Endothelial cell of umbilical vein (primary cell): ENCODE measurements around the gene AQP1. TPM values are rescaled to one million over a fixed set of nuclear protein-coding genes. Genes with fewer than 3 reads are reported as not detected.

Source experiments
- BruUV-seq: library from RNA; stranded (reverse); fragments of 400-500 nt; replicated peaks from 2 replicates; lab custom pipeline; 2021; lab: Mats Ljungman, UMichigan
- CTCF ChIA-PET: fragments of 300-600, 350-600 bp; sonication (Branson Sonifier 250); formaldehyde crosslinking; loops from one replicate; lab custom pipeline; 2021; ENCODE audit warnings: antibody characterized with exemption, inconsistent platforms; lab: Charles Lee
- POLR2A ChIA-PET: fragments of 300-600, 350-600 bp; sonication (Branson Sonifier 250); formaldehyde crosslinking; loops from one replicate; lab custom pipeline; 2021; ENCODE audit warnings: antibody characterized with exemption, inconsistent platforms; lab: Charles Lee
- DNase-seq: peaks from one replicate; pipeline ENCODE4 v3.0.0-alpha.2; 2011; ENCODE audit warnings: low read depth, low spot score
- FAIRE-seq: peaks from 2 replicates; lab custom pipeline; 2011; peaks lifted over from hg19 to GRCh38; lab: Jason Lieb, UNC
- H2AFZ ChIP-seq: 2 replicates; pipeline ENCODE4 v1.6.0; 2012; ENCODE audit warnings: low read depth, low read length, control low read depth, inconsistent platforms
- H3K27ac ChIP-seq: 2 replicates; pipeline ENCODE4 v1.5.1; 2011; ENCODE audit warnings: low read depth, mild to moderate bottlenecking, control low read depth, low read length, moderate library complexity; ENCODE audit not compliant: insufficient read depth
- H3K27me3 ChIP-seq, 2 experiments: 2 replicates each; pipeline versions ENCODE4 v1.6.0 to v1.6.1; 2011; ENCODE audit warnings: low read length in 2 of 2, mixed read lengths in 1 of 2; ENCODE audit not compliant: control insufficient read depth in 2 of 2, insufficient read depth in 2 of 2
- H3K36me3 ChIP-seq, 2 experiments: 2 replicates in 1 of 2; 3 replicates in 1 of 2; pipeline ENCODE4 v1.5.1; 2011; ENCODE audit warnings: low read length in 2 of 2, mild to moderate bottlenecking in 1 of 2, moderate library complexity in 1 of 2; ENCODE audit not compliant: control insufficient read depth in 2 of 2, insufficient read depth in 2 of 2; ENCODE audit errors: extremely low read depth in 1 of 2
- H3K4me1 ChIP-seq: 3 replicates; pipeline ENCODE4 v1.5.1; 2011; ENCODE audit warnings: mild to moderate bottlenecking, low read length; ENCODE audit not compliant: control insufficient read depth, insufficient read depth; ENCODE audit errors: extremely low read depth
- H3K4me2 ChIP-seq: 2 replicates; pipeline ENCODE4 v1.6.1; 2011; ENCODE audit warnings: low read length, control low read depth, mixed read lengths; ENCODE audit not compliant: insufficient read depth
- H3K4me3 ChIP-seq, 3 experiments: fragments of 200-600 bp in 1 of 3; sonication (generic), shearing (Covaris generic) in 1 of 3; replicated peaks in 1 of 3; 2 replicates each; pipeline ENCODE4 v1.5.1; 2011 to 2016; ENCODE audit warnings: control low read depth in 3 of 3, low read length in 3 of 3, mild to moderate bottlenecking in 2 of 3, inconsistent platforms in 1 of 3, low read depth in 1 of 3, moderate library complexity in 1 of 3; ENCODE audit not compliant: insufficient read depth in 1 of 3
- H3K79me2 ChIP-seq: 2 replicates; pipeline ENCODE4 v1.6.0; 2012; ENCODE audit warnings: low read length, inconsistent platforms; ENCODE audit not compliant: control insufficient read depth, insufficient read depth
- H3K9ac ChIP-seq: replicated peaks from 2 replicates; pipeline ENCODE3; 2011; ENCODE audit warnings: low read length, control low read depth; ENCODE audit not compliant: insufficient read depth; ENCODE audit errors: extremely low read depth
- H3K9me1 ChIP-seq: replicated peaks from 3 replicates; pipeline ENCODE4 v1.6.0; 2011; ENCODE audit warnings: mild to moderate bottlenecking, low read length; ENCODE audit not compliant: control insufficient read depth, insufficient read depth; ENCODE audit errors: extremely low read depth
- H3K9me3 ChIP-seq: replicated peaks from 2 replicates; pipeline ENCODE4 v1.5.1; 2012; ENCODE audit warnings: low read length, inconsistent platforms; ENCODE audit not compliant: control insufficient read depth, insufficient read depth
- H4K20me1 ChIP-seq: replicated peaks from 2 replicates; pipeline ENCODE3; 2011; ENCODE audit warnings: mild to moderate bottlenecking, low read length; ENCODE audit not compliant: control insufficient read depth, insufficient read depth; ENCODE audit errors: extremely low read depth
- EZH2 ChIP-seq: IDR thresholded peaks from 2 replicates; pipeline ENCODE4 v1.6.1; 2012; ENCODE audit warnings: borderline replicate concordance, low read depth, mild to moderate bottlenecking, moderate library complexity, low read length, inconsistent platforms; ENCODE audit not compliant: severe bottlenecking
- FOS ChIP-seq: IDR thresholded peaks from 2 replicates; pipeline ENCODE4 v1.6.1; 2011; ENCODE audit warnings: mild to moderate bottlenecking, low read length, moderate library complexity, borderline replicate concordance; ENCODE audit not compliant: insufficient read depth
- GATA2 ChIP-seq: IDR thresholded peaks from 2 replicates; pipeline ENCODE4 v1.7.0; 2011; ENCODE audit warnings: low read depth, mild to moderate bottlenecking, moderate library complexity, mixed read lengths, low read length; ENCODE audit not compliant: insufficient read length, insufficient read depth
- JUN ChIP-seq: IDR thresholded peaks from 2 replicates; pipeline ENCODE4 v1.6.1; 2011; ENCODE audit warnings: borderline replicate concordance, low read depth; ENCODE audit not compliant: insufficient read length, insufficient read depth
- MYC ChIP-seq: IDR thresholded peaks from one replicate; pipeline ENCODE4 v1.6.1; 2011; ENCODE audit warnings: mild to moderate bottlenecking, low read depth, low read length
- POLR2A ChIP-seq: IDR thresholded peaks from 2 replicates; pipeline ENCODE4 v1.6.1; 2012; ENCODE audit warnings: low read depth, mild to moderate bottlenecking, control low read depth, low read length
- POLR2AphosphoS5 ChIP-seq: IDR thresholded peaks from 2 replicates; pipeline ENCODE4 v1.6.1; 2012; ENCODE audit warnings: low read depth, mild to moderate bottlenecking, control low read depth, low read length, moderate library complexity; ENCODE audit not compliant: insufficient read depth
- dilution Hi-C: fragments of 300-500 bp; cut with MboI; formaldehyde crosslinking; loops from one replicate; pipeline ENCODE4 v1.15.0; 2019; ENCODE audit warnings: low sequenced_read_pairs; ENCODE audit not compliant: extremely low pct_ligation_motif_present
- intact Hi-C: fragments of 100-400 bp; cut with micrococcal nuclease; formaldehyde crosslinking; loops from one replicate; pipeline ENCODE4 v1.10.0; 2022
- polyA plus RNA-seq, 4 experiments: library from polyadenylated mRNA; depleted of rRNA in 3 of 4; stranded (reverse) in 3 of 4; unstranded in 1 of 4; fragments of >200 nt; gene quantifications; 2 replicates each; pipeline versions ENCODE4 v1.2.1 to v1.2.3, GENCODE V29; 2011 to 2012; ENCODE audit warnings: missing spikeins in 1 of 4
- total RNA-seq: library from RNA; stranded (reverse); gene quantifications from 2 replicates; pipeline ENCODE4 v1.2.3, GENCODE V29; 2021
- TF ChIP-seq, protein P1 (sequence below): IDR thresholded peaks from 2 replicates; pipeline ENCODE4 v1.6.1; 2011; ENCODE audit not compliant: insufficient read depth, insufficient read length
- TF ChIP-seq, protein P2 (sequence below), 2 donors: IDR thresholded peaks; 1 replicate in 1 of 2; 2 replicates in 1 of 2; pipeline ENCODE4 v1.5.1; 2011; ENCODE audit warnings: low read length in 2 of 2, mild to moderate bottlenecking in 2 of 2, moderate library complexity in 2 of 2, control low read depth in 1 of 2, inconsistent platforms in 1 of 2, low read depth in 1 of 2; ENCODE audit not compliant: insufficient read depth in 1 of 2; ENCODE audit errors: extremely low read depth in 1 of 2

AQP1 gene
- total and polyA plus RNA-seq, 2 donors (not counting 3 experiments of a cell fraction or from before 2014, with no cell fraction given), result 11.7 to 15.9 TPM

DNA sequence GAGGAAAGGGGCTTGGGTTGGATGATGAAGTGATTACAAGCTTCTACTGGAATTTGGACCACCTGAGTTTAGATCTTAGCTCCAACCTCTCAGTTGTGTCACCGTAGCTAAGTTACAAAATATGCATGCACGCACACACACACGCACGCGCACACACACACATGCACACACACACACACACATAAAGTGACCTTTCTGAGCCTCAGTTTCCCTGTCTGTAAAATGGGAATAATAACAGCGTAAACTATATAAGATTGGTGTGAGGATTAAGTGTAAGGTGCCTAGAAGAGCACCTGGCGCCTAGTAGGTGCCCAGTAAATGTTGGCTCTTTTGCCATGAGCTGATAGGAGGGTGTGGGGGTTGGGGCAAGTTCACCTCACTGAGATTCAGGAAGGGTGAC, 12.6 kb upstream of the AQP1 start:
- no peak overlapping the region for H3K9ac ChIP-seq
- H3K9me1 ChIP-seq, result no peaks in the 10 kb centered on the region
- dilution Hi-C loops (no loop called here), intact Hi-C loops (no loop called here)
- no peak overlapping the region for H3K4me3 ChIP-seq
- ChIA-PET CTCF (interaction anchor here (1.0 to 1.8 kb wide), 6 partner anchors 9 to 224 kb away, joined by 3 to 7 read pairs (median 4); no protein-coding TSS in a partner anchor), POLR2A (no interaction called here)
- H3K79me2 ChIP-seq, result no peaks in the 10 kb centered on the region
- no TSS peak for BruUV-seq
- no peak overlapping the region for H3K4me2 ChIP-seq
- H4K20me1 ChIP-seq, result no peaks in the 10 kb centered on the region
- no peaks in the 10 kb centered on the region for H3K36me3 ChIP-seq
- H3K4me1 ChIP-seq, result peaks cover 15% of the 10 kb centered on the region
- FAIRE-seq, result no peak
- DNase-seq, result no peak
- no peak for TF ChIP-seq FOS
- TF ChIP-seq, protein P1, sequence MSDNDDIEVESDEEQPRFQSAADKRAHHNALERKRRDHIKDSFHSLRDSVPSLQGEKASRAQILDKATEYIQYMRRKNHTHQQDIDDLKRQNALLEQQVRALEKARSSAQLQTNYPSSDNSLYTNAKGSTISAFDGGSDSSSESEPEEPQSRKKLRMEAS, result no peak
- TF ChIP-seq POLR2A, result no peak
- TF ChIP-seq JUN, result no peak
- TF ChIP-seq GATA2, result no peak
- TF ChIP-seq MYC, result no peak
- no peak for TF ChIP-seq POLR2AphosphoS5
- TF ChIP-seq, protein P2, sequence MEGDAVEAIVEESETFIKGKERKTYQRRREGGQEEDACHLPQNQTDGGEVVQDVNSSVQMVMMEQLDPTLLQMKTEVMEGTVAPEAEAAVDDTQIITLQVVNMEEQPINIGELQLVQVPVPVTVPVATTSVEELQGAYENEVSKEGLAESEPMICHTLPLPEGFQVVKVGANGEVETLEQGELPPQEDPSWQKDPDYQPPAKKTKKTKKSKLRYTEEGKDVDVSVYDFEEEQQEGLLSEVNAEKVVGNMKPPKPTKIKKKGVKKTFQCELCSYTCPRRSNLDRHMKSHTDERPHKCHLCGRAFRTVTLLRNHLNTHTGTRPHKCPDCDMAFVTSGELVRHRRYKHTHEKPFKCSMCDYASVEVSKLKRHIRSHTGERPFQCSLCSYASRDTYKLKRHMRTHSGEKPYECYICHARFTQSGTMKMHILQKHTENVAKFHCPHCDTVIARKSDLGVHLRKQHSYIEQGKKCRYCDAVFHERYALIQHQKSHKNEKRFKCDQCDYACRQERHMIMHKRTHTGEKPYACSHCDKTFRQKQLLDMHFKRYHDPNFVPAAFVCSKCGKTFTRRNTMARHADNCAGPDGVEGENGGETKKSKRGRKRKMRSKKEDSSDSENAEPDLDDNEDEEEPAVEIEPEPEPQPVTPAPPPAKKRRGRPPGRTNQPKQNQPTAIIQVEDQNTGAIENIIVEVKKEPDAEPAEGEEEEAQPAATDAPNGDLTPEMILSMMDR (IDR thresholded peaks at IDR 0.05; ENCODE audit: extremely low read depth in 1 of 2, insufficient read depth in 1 of 2, low read depth in 1 of 2, low read length in 2 of 2), result no peak
- TF ChIP-seq EZH2, result no peak
- no peak overlapping the region for H3K27ac ChIP-seq
- no peaks in the 10 kb centered on the region for H3K9me3 ChIP-seq
- no peak overlapping the region for H2AFZ ChIP-seq
- H3K27me3 ChIP-seq, result peaks cover 0 to 3% of the 10 kb centered on the region in 2 experiments
